GM18907 (cell line): Measurements from ENCODE around the gene CFAP58.
A peak's percentile ranks its signal among the peaks of the same experiment; 100 is the strongest.

Experiments used
- ATAC-seq: cut with Tn5 transposase; IDR thresholded peaks from one replicate; pipeline ENCODE4 v1.9.1; 2021; ENCODE audit warnings: mild to moderate bottlenecking, moderate library complexity; ENCODE audit not compliant: unreplicated experiment

Gene CFAP58, protein sequence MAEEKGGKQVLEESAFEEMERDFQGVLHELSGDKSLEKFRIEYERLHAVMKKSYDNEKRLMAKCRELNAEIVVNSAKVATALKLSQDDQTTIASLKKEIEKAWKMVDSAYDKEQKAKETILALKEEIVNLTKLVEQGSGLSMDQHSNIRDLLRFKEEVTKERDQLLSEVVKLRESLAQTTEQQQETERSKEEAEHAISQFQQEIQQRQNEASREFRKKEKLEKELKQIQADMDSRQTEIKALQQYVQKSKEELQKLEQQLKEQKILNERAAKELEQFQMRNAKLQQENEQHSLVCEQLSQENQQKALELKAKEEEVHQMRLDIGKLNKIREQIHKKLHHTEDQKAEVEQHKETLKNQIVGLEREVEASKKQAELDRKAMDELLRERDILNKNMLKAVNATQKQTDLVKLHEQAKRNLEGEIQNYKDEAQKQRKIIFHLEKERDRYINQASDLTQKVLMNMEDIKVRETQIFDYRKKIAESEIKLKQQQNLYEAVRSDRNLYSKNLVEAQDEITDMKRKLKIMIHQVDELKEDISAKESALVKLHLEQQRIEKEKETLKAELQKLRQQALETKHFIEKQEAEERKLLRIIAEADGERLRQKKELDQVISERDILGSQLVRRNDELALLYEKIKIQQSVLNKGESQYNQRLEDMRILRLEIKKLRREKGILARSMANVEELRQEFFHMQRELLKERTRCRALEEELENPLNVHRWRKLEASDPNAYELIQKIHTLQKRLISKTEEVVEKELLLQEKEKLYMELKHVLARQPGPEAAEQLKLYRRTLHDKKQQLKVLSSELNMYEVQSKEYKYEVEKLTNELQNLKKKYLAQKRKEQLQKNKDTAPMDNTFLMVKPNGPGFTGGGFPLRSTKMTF

DNA sequence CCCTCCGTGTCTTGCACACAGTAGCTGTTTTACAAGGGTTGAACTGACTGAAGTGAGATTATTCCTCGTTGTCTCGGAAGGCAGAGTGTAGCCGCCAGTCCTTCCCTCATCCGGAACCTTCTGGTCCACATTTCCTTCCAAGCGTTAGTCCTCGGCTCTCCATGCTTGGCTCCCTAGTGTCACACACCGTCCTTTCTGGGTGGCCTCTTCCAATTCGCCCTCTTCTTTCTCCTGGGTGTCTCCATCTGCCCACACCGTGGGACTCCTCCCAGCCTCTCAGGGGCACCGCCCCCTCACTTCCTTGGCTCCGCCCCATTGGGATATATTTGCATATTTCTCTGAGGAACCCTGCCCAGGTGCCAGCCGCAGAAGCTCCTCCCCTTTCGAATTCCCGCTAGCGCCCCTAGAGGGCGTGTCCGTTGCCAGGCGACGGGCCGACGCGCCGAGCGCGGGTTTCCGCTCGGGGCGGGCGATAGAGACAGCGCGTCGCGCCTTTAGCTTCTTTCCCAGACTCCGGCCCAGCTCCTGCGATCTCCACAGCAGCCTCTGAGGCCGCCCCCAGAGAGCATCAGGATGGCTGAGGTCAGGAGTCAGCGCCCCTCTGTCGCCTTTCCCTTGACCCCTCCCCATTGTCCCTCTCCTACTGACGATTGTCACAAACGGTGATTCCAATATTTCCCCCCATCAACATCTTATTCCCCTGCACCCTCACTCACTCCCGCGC lies at the start of gene CFAP58:
TSS of gene CFAP58 (plus strand) at position 509 of the 724 bp plus-strand sequence. CDS start at position 574, 65 bp downstream.
- ATAC-seq = peak; percentile 76

DNA sequence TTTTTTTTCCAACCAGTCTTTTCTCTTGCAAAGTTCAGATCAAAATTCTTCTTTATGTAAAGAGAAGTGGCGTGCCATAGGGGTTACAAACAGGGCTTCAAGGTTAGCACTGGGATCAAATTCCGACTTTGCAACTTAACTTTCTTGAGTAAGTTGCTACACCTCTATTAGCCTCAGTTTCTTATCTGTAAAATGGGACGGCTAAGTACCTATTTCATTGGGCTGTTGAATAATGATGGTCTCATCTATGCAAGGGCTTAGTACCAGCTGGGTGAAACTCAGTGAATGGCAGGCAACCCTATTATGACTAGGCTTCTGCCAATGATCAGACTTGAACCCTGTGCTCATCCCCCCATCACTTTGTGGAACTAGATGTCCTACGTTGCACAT lies 49.3 kb upstream of the CFAP58 start:
- ATAC-seq = no peak

DNA sequence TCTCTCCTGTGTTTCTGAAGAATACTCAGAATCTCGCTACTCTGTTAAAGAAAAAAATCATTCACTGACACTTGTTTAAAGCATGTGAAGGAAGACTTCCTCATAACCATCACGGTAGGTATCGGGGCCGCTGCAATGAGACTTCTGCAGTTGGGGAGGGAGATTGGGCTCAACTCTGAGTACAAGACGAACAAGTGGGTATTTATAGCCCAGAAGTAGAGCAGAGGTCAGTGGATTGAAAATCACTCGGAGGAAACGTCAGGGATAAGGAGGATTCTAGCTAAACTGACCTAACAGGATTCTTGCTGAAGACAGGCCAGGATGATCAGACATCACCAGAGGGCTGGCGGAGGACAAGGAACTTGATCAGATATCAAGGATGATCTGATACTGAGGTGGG lies 48.7 kb upstream of the CFAP58 start:
- no peak for ATAC-seq

DNA sequence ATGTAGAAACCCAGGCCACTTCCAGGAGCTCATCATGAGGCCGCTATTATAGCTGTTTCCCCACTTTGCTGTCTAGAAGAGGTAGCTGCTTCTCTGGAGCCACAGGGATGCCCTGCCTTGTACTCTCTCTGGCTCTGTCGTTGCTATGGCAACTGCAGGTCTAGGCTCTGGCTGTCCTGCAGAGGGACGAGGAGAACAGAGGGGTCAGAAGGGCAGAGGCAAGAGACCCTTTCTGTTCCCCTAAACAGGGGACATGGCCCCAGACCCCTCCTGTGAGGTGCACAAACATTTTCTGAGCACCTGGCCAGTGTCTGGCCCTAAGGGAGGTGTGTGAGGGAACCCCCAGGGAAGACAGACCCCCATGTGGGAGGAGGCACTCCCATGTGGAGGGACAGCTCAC lies 46.7 kb upstream of the CFAP58 start:
- ATAC-seq = no peak

DNA sequence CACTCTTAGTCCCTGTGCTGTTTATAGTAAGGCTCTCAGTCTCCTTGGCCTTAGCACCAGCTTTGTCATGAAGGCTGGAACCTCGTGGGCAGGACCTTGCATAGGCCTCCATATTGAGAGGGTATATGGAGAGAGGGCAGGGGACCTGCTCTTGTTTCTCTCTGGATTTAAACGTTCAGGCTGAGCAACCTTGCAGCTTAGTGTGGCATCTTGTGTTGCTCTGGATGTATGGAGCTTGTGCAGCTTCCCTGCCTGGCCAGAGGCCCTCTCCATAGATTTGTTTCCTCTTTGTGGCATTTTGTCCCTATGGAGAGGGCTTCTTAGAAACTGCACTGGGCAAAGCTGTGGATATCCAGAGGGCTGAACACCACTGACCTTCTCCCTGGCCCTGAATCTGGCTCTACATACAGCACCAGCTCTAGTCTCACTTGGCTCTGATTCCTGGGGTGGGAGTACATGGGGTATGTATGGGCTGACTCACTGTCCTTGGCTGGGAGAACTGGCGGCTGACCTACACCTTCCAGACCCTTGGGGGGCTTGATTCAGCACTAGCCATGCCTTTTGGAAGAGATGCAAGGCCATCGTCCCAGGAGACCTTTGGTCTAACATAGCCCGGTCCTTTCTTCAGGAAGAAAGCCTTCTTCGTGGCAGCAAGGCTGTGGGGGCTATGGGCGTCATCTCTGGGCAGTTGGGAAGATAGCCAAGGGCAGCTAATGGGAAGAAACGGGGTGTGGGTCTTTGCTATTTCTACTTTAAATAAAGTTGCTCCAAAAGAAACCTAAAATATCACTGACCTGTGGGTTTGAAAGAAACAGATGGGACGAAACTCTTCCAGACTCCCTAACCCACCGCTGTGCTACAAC lies 45.8 kb upstream of the CFAP58 start:
- ATAC-seq = no peak

DNA sequence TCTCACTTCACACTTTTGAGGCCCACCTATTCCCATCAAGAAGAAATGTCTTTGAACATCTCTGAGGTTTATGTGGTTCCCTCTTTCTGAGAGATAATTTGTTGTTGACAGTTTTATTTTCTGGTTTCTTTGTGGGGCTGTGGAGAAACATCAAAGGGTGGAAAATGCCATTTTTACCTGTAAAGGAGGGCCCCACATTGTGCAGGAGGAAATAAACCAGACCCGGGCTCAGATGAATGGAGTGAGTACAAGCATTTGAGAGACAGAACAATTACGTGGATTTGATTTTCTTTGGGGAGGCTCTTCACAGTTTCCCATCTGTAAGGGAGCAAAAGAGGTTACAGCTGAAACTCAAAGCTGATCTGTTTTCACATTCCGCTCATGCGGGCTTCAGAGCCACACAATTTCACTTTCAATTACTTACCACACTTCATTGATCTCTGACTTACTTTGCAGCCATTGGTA lies 45.2 kb upstream of the CFAP58 start:
- ATAC-seq = peak; percentile 71

DNA sequence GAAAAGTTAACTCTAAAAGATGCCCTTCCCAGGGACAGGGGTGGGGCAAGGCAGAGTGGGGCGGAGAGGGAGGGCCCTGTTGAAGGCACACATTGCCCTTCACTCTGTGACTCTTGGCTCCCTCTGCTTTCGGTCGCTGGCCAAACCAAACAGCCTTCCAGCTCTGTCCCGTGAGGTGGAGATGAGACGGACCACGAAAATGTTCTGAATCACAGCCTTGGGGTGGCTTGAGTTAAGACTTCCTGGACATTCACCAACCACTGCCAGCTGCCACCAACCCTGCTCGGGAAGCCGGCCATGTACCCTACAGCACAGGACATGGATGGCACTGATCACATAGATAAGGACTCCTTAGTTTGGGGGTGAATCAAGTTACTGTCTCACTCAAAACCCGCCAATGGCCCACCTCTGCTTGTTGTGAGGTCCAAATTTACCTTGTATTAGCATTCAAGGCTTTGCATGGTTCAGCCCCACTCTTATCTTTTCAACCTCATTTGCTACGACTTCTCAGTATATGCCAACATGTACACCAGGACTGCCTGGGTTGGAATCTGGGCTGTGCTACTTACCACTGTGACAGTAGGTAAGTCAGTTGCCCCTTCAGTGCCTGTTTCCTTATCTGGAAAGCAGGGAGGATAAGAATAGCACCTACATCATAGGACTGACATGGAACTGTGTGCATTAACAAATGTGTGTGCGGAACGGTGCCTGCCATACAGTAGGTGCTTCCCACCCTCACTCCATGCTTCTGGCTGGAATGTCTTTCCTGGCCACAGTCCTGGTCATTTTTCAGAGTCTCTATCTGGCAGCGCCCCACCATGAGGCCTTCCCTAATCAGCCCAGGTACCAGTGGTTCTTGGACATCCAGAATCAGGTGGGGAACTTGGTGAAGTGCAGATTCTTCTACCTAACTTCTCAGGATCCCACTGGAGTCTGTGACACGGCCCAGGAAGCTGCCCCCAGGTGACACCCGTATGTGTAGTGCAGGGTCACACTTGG lies 43.4 kb upstream of the CFAP58 start:
- ATAC-seq = no peak

DNA sequence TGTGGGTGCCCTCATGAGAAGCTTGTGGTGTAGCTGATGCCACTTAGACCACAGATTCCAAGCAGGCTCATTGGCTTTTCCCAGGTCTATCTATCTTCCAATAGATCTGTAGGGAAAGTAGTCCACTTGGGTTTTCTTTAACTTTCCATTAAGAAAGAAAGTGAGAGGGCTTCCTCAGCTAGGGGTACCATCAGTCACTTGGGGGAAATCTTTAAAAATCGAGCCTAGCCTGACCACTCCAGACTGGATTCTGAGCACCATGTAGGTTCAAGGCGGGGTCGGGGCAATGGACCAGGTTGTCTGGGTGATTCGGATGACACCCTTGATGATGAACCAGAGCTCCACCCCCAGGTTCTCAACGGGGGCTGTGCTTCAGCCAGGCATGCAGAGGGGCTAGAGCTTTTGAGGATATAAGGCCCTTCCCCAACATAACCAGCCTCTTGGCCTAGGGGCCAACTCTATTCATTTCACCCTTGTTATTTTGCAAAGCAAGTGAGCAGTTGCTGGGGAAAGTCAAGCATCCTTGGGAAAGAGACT lies 42.4 kb upstream of the CFAP58 start:
- no peak for ATAC-seq

DNA sequence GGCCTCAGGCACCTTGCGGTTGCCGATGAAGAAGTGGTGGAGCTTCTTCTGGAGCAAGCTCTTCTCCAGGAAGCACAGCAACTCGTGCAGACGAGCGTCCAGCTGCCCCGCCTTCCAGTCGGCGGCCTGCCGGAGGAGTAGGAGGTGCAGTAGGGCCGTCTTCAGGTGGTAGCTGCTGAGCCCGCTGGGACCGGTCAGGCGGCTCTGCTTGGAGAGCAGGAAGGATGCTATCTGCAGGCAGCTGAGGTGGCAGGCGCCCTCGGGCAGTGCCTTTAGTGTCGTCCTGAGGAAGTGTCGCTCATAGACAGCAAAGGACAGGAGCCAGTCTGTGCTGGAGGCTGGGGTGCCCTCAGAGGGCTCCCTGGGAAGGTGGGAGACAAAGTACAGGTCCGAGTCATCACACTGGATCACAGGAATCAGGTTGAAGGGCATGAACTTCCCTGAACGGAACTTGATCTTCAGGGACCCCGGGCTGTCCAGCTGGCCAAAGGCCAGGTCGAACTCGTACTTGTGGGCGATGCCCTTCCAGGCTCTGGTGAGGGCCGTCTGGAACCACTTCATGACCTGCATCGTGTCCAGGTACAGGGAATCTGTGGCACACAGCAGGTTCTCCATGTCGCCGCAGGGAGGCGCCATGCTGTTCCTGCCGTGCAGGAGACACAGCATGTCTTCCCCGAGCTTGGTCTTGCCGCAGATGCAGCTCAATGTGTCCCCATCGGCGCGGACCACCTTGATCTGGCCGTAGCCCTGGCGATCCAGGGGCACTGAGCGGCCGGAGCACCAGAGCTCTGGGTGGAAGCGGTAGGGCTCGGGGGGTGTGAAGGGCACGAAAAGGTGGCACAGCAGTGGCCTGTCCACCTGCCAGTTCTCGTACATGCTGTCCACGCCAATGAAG lies 38.8 kb upstream of the CFAP58 start:
- no peak for ATAC-seq

DNA sequence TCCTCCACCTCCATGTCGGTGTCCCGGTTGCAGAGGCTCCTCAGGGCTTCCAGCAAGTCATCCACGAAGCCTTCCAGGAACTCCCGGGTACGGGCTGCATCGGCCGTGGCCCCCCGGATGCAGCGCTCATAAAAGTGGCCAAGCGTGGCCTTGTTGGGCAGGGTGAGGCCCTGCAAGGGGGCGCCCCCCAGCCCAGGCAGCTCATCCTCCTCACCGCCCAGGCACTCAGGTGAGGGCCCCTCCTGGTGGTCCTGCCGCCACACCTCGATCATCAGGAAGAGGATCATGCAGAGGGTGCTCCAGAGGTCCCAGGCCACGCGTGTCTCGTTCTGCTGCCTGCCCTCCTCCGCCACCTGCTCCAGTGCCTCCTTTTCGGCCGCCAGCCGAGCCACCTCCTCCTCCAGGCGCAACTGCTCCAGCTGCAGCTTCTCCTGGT lies 38.1 kb upstream of the CFAP58 start:
- ATAC-seq = no peak

DNA sequence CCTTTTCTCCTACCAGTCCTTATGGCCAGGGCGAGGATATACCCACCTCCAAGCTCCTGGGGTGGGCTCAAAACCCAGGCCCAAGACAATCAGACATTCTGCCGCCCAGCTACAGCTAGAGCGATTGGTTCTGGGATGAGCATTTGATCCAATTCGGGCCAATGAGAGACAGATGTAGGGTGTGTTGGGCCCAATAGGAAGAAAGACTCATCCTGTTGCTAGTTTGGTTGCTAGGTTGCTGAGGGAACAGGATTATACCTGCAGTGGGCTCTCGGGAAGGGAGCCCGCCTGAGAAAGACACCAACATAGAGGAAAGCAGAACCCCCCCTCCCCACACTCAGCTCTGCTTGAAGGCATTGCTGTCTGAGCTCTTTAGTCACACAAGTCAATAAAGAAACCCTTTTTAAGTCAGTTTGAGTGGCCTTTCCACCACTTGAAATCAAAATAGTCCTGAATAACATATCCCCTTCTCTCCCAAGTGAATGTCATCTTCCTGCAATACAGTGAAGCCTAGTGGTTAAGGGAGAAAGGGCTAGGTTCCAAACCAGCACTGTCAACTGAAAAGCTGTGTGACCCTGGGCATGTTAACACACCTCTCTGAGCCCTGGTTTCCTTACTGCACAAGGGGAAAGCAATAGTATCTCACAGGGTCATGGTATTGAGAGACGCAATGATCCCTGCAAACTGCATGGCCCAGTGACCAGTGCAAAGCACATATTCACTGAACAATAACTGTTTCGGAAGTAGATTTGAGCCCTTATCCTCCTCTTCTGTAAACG lies 37.1 kb upstream of the CFAP58 start:
- no peak for ATAC-seq

DNA sequence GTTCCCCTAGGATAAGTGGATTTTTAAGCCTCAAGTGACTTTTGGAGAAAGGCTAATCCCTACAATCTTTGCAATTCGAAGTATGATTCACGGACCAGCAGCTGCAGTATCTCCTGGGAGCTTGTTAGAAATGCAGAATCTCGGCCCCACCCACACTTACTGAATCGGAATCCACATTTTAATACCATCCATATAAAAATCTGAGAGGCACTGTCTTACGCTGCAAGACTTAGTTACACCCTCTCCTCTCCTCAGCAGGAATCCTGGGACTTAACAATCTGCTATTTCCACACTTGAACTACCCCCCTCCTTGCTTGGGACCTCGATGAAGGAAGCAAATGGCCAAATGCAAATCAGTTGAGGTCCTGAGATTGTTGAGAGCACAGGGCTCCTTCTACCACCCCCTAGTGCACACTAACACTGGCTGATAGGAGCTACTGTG lies 36.3 kb upstream of the CFAP58 start:
- ATAC-seq = no peak

DNA sequence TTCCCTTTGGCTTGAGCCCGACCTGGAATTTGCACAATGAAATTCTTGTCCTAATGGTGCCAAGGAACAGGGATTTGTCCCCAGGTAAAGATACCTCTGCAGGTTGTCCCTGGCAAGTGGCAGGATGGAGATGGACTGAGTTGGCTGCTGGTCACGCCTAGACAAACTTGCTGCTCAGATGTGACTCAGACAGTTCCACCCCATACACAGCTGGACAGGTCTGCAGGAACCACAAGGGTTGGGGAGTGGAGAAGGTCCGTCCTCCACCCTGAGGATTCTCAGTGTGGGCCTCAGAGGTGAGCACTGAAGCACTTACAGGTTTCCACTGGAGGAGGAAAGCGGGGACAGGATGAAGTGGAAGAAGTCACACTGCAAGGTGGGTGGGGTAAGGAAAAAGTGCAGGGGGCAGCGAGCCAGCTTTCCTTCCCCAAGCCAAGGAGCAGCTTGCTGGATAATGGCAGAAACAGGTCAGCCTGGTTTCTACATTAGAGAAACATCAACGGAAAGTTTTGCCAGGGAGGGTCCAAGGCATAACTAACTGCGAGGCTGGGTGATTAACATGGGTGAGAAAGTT lies 35.8 kb upstream of the CFAP58 start:
- no peak for ATAC-seq

DNA sequence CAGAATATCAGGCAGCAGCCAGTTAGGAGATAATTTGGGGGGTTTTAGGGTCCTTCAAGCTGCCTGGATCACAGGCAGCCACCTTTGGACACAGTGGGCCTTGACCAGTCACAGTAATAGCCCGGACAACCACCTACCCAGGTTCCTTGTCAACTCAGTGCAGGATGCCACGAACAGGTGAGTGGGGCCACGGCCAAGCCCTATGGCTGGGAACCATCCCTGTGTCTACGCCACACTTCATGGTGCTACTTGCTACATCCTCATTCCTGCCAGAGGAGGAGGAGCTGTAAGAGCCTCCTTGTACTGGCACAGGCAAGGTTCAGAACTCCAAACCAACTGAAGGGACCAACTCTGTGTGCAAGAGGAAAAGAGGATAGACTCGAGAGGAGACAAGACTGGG lies 35.3 kb upstream of the CFAP58 start:
- ATAC-seq = no peak

DNA sequence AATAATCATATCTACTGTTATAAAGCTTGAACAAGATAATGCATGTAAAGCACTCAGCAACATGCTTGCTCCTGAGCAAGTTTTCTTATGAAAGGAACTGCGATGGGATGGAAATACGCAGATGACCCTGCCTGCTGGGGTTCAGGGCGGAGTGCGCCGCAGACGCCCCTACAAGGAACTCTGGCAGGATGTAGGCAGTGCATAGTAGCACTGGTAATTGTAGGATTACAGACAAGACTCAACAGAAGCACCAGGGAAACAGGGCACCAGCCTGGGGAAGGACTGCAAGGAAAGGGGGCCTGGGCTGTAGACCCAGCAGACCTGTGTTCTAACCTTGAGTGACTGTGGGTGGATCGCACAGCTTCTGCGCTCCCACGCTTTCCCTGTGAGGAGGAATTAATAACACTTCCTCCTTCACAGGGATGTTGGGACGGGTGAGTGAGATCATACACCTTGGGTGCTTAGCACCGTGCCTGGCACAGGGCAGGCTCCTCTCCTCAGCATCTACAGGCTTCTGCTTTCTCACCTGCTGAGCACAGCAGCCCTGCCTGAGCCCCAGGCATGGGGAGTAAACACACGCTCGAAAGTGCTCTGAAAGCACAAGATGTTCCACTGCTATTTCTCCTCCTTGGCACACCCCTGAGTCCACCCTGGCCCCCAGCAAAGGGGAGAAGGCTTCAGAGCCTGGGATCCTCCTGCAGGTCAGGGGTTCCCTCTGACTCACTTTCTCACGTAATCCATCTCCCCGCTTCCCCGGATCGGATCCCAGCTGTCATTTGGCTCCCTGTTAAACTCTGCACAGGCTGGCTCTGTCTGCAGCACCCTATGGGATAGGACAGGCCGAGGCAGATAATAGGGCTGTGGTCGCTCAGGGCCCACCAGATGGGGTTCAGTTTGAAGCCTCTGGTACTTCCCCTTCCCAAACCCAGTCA lies 34.6 kb upstream of the CFAP58 start:
- no peak for ATAC-seq

DNA sequence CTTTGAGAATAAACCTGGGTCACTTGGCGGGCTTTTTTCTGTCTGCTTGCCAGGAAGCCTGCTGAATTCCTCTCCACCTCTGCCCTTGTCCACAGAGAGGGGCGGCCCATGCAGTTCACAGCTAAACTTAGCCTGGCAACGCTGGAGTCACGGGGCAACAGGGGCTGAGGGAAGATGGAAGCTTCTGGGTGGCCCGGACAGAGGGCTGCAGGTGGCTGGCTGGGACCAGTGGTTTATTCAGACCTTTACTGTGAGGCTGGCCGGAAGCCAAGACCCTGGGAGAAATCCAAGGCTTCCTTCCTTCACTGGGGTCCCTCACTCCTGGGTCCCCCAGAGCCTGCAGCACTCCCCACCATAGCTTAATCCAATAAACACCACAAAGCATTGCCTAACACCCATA lies 32.4 kb upstream of the CFAP58 start:
- no peak for ATAC-seq
